Forelimb muscle (tissue), 1 donor: Measurements from ENCODE around the gene ADAD2. TPM values are rescaled to one million over a fixed set of nuclear protein-coding genes. Genes with fewer than 3 reads are reported as not detected.

Source experiments
- DNase-seq: peaks from one replicate; pipeline ENCODE4 v3.0.0-alpha.2; 2013; ENCODE audit warnings: low read depth
- polyA plus RNA-seq: library from polyadenylated mRNA; unstranded; fragments of 120-200 nt; gene quantifications from one replicate; pipeline ENCODE4 v1.2.1, GENCODE V29; 2013; ENCODE audit not compliant: insufficient read length

ADAD2 gene
- polyA plus RNA-seq, 1 donor = 0.94 TPM

GRCh38 chr16:84245956-84246678, 55.2 kb downstream of the ADAD2 start:
- no peak for DNase-seq

GRCh38 chr16:84246679-84247077, 55.7 kb downstream of the ADAD2 start:
- DNase-seq = no peak

Other genes with a start within 250 kb of the ADAD2 start
- 0.59 TPM for gene OSGIN1, start 237.9 kb upstream of the ADAD2 start, polyA plus RNA-seq
- 0.66 TPM for gene NECAB2, start 222.9 kb upstream of the ADAD2 start, polyA plus RNA-seq
- gene SLC38A8, start 148.4 kb upstream of the ADAD2 start, polyA plus RNA-seq = not detected
- gene MBTPS1, start 74.2 kb upstream of the ADAD2 start, polyA plus RNA-seq = 61.1 TPM
- 17.3 TPM for gene HSDL1, start 46.0 kb upstream of the ADAD2 start, polyA plus RNA-seq
- gene DNAAF1, start 45.8 kb upstream of the ADAD2 start, polyA plus RNA-seq = 0.33 TPM
- gene TAF1C, start 4.1 kb upstream of the ADAD2 start, polyA plus RNA-seq = 26.1 TPM
- 0.03 TPM for gene KCNG4, start 48.9 kb downstream of the ADAD2 start, polyA plus RNA-seq
- gene WFDC1, start 103.7 kb downstream of the ADAD2 start, polyA plus RNA-seq = 1.8 TPM
- 0.38 TPM for gene ATP2C2, start 177.4 kb downstream of the ADAD2 start, polyA plus RNA-seq